Neural progenitor cell (in vitro differentiated cells): ENCODE measurements around the gene IDE. TPM values are rescaled to one million over a fixed set of nuclear protein-coding genes. Genes with fewer than 3 reads are reported as not detected.

Experiments used
- DNase-seq: peaks from one replicate; pipeline ENCODE4 v3.0.0-alpha.2; 2016; ENCODE audit warnings: low spot score
- H2AFZ ChIP-seq: fragments of 200-600 bp; sonication (generic); replicated peaks from 2 replicates; pipeline ENCODE4 v1.6.1; 2016; ENCODE audit warnings: antibody characterized with exemption
- H3F3A ChIP-seq: fragments of 200-600 bp; sonication (generic); 2 replicates; pipeline ENCODE4 v1.6.1; 2016; ENCODE audit warnings: antibody characterized with exemption, low read depth
- H3K27ac ChIP-seq: fragments of 200-600 bp; sonication (generic); 2 replicates; pipeline ENCODE4 v1.5.1; 2016; ENCODE audit warnings: mild to moderate bottlenecking
- H3K27me3 ChIP-seq: fragments of 200-600 bp; sonication (generic); 2 replicates; pipeline ENCODE4 v1.6.1; 2016; ENCODE audit warnings: mild to moderate bottlenecking, moderate library complexity
- H3K36me3 ChIP-seq: fragments of 200-600 bp; sonication (generic); 2 replicates; pipeline ENCODE4 v1.5.1; 2016
- H3K4me1 ChIP-seq: fragments of 200-600 bp; sonication (generic); 2 replicates; pipeline ENCODE4 v1.6.1; 2016; ENCODE audit warnings: mixed run types
- H3K4me2 ChIP-seq: fragments of 200-600 bp; sonication (generic); 2 replicates; pipeline ENCODE4 v1.6.1; 2016
- H3K4me3 ChIP-seq: fragments of 200-600 bp; sonication (generic); 2 replicates; pipeline ENCODE4 v1.5.1; 2016
- H3K79me2 ChIP-seq: fragments of 200-600 bp; sonication (generic); 2 replicates; pipeline ENCODE4 v1.6.1; 2016; ENCODE audit warnings: low read depth
- H3K9ac ChIP-seq: fragments of 200-600 bp; sonication (generic); 2 replicates; pipeline ENCODE4 v1.6.1; 2016
- H3K9me3 ChIP-seq: fragments of 200-600 bp; sonication (generic); 2 replicates; pipeline ENCODE4 v1.5.1; 2016; ENCODE audit warnings: low read depth
- H4K20me1 ChIP-seq: fragments of 200-600 bp; sonication (generic); 2 replicates; pipeline ENCODE4 v1.6.1; 2016; ENCODE audit warnings: low read depth
- H3K27ac Mint-ChIP-seq: 3 replicates; pipeline ENCODE4 v1.8.0; 2021; ENCODE audit warnings: mixed read lengths
- H3K27me3 Mint-ChIP-seq: 2 replicates; pipeline ENCODE4 v1.8.0; 2022; ENCODE audit warnings: low read depth, mild to moderate bottlenecking, inconsistent platforms, moderate library complexity, mixed read lengths; ENCODE audit not compliant: insufficient read depth
- H3K36me3 Mint-ChIP-seq: 3 replicates; pipeline ENCODE4 v1.8.0; 2021; ENCODE audit warnings: mixed read lengths
- H3K4me1 Mint-ChIP-seq: 3 replicates; pipeline ENCODE4 v1.8.0; 2021; ENCODE audit warnings: mixed read lengths
- H3K4me3 Mint-ChIP-seq: 3 replicates; pipeline ENCODE4 v1.8.0; 2021; ENCODE audit warnings: mild to moderate bottlenecking, moderate library complexity, mixed read lengths
- H3K9me3 Mint-ChIP-seq: 3 replicates; pipeline ENCODE4 v1.8.0; 2020; ENCODE audit warnings: mixed read lengths
- CTCF ChIP-seq: fragments of 200-600 bp; sonication (generic); IDR thresholded peaks from 2 replicates; pipeline ENCODE4 v1.5.1; 2017; ENCODE audit warnings: antibody characterized with exemption, mild to moderate bottlenecking
- EZH2 ChIP-seq: fragments of 200-600 bp; sonication (generic); IDR thresholded peaks from 2 replicates; pipeline ENCODE4 v1.6.1; 2017; ENCODE audit warnings: antibody characterized with exemption, mild to moderate bottlenecking, moderate library complexity
- EZH2phosphoT487 ChIP-seq: fragments of 200-600 bp; sonication (generic); IDR thresholded peaks from 2 replicates; pipeline ENCODE4 v1.6.1; 2017; ENCODE audit warnings: antibody characterized with exemption
- total RNA-seq: library from RNA; depleted of rRNA; stranded (reverse); fragments of >200 nt; gene quantifications from 2 replicates; pipeline ENCODE4 v1.2.3, GENCODE V29; 2015; ENCODE audit warnings: low replicate concordance

IDE gene
- total RNA-seq, 1 donor from 2014 or later: 44.8 TPM

GRCh38 chr10:92562424-92562823 is 11.5 kb downstream of the IDE start:
- Histone ChIP-seq H3K79me2 (peaks cover 88% of the 10 kb centered on the region), H3K9me3 (no peaks in the 10 kb centered on the region), H3K4me2 (no peak overlapping the region), H3K27ac (no peak overlapping the region), H3K4me1 (no peaks in the 10 kb centered on the region), H3K27me3 (no peaks in the 10 kb centered on the region), H3F3A (peaks cover 5% of the 10 kb centered on the region), H3K9ac (no peak overlapping the region), H3K4me3 (no peak overlapping the region), H4K20me1 (peaks cover 6% of the 10 kb centered on the region), H3K36me3 (peaks cover 15% of the 10 kb centered on the region), H2AFZ (no peak overlapping the region)
- H3K9me3 Mint-ChIP-seq: peaks cover 29% of the 10 kb centered on the region
- TF ChIP-seq CTCF (no peak), EZH2phosphoT487 (no peak), EZH2 (no peak)
- H3K36me3 Mint-ChIP-seq: peaks cover 48% of the 10 kb centered on the region
- H3K4me1 Mint-ChIP-seq: peaks cover 3% of the 10 kb centered on the region
- no peaks in the 10 kb centered on the region for H3K27me3 Mint-ChIP-seq
- no peak for DNase-seq
- no peak overlapping the region for H3K27ac Mint-ChIP-seq
- no peak overlapping the region for H3K4me3 Mint-ChIP-seq

- DNase-seq: no peak
- Mint-ChIP-seq H3K4me3 (no peak overlapping the region), H3K27me3 (peaks cover 2% of the 10 kb centered on the region), H3K9me3 (peaks cover 41% of the 10 kb centered on the region), H3K36me3 (peaks cover 55% of the 10 kb centered on the region), H3K4me1 (no peaks in the 10 kb centered on the region), H3K27ac (no peak overlapping the region)
- Histone ChIP-seq H3K9me3 (no peaks in the 10 kb centered on the region), H3K4me3 (peak overlapping the region; percentile 3), H2AFZ (no peak overlapping the region), H3K4me2 (no peak overlapping the region), H3K79me2 (peaks cover 71% of the 10 kb centered on the region), H3K27me3 (no peaks in the 10 kb centered on the region), H3K27ac (no peak overlapping the region), H3K4me1 (no peaks in the 10 kb centered on the region), H3F3A (peaks cover 4% of the 10 kb centered on the region), H3K36me3 (peaks cover 15% of the 10 kb centered on the region), H3K9ac (no peak overlapping the region), H4K20me1 (no peaks in the 10 kb centered on the region)
- TF ChIP-seq EZH2 (no peak), CTCF (no peak), EZH2phosphoT487 (no peak)
These were observed 14.8 kb downstream of the IDE start for GRCh38 chr10:92559046-92559445.

GRCh38 chr10:92553959-92554358 is 19.9 kb downstream of the IDE start:
- Histone ChIP-seq H3K36me3 (peaks cover 9% of the 10 kb centered on the region), H3K27ac (no peak overlapping the region), H3F3A (no peaks in the 10 kb centered on the region), H3K4me3 (no peak overlapping the region), H3K4me1 (no peaks in the 10 kb centered on the region), H2AFZ (no peak overlapping the region), H3K4me2 (no peak overlapping the region), H3K27me3 (no peaks in the 10 kb centered on the region), H3K79me2 (peaks cover 70% of the 10 kb centered on the region), H4K20me1 (no peaks in the 10 kb centered on the region), H3K9me3 (no peaks in the 10 kb centered on the region), H3K9ac (no peak overlapping the region)
- Mint-ChIP-seq H3K36me3 (peaks cover 49% of the 10 kb centered on the region), H3K27ac (no peak overlapping the region), H3K4me3 (no peak overlapping the region), H3K27me3 (peaks cover 3% of the 10 kb centered on the region), H3K4me1 (no peaks in the 10 kb centered on the region), H3K9me3 (peaks cover 33% of the 10 kb centered on the region)
- no peak for DNase-seq
- no peak for TF ChIP-seq EZH2
- TF ChIP-seq EZH2phosphoT487: no peak
- no peak for TF ChIP-seq CTCF
